Upper lobe of left lung (tissue), 6 donors: ENCODE data around the gene TPRG1. TPM values are rescaled to one million over a fixed set of nuclear protein-coding genes. Genes with fewer than 3 reads are reported as not detected.
A peak's percentile ranks its signal among the peaks of the same experiment; 100 is the strongest.

Experiments used
- ATAC-seq, 2 donors: fragments of 200-7000 bp; cut with Tn5 transposase; one replicate each; pipeline ENCODE4 v1.9.1; 2022; ENCODE audit warnings: mild to moderate bottlenecking in 2 of 2, moderate library complexity in 2 of 2; ENCODE audit not compliant: low FRiP score in 2 of 2
- DNase-seq, 2 donors: peaks; one replicate each; pipeline ENCODE4 v3.0.0-alpha.2; 2019 to 2020
- H3K27ac ChIP-seq, 4 donors: fragments of 200-600 bp; sonication (generic); one replicate each; pipeline ENCODE4 v1.5.1; 2016 to 2019
- H3K27me3 ChIP-seq, 4 donors: fragments of 200-600 bp; sonication (generic); one replicate each; pipeline ENCODE4 v1.5.1; 2017 to 2019
- H3K36me3 ChIP-seq, 4 donors: fragments of 200-600 bp; sonication (generic); one replicate each; pipeline ENCODE4 v1.5.1; 2016 to 2019
- H3K4me1 ChIP-seq, 4 donors: fragments of 200-600 bp; sonication (generic); one replicate each; pipeline ENCODE4 v1.5.1; 2018 to 2019
- H3K4me3 ChIP-seq, 4 donors: fragments of 200-600 bp; sonication (generic); one replicate each; pipeline ENCODE4 v1.5.1; 2017 to 2019; ENCODE audit warnings: mild to moderate bottlenecking in 2 of 4, moderate library complexity in 1 of 4
- H3K9me3 ChIP-seq, 4 donors: fragments of 200-600 bp; sonication (generic); one replicate each; pipeline ENCODE4 v1.5.1; 2018 to 2019
- EP300 ChIP-seq, 4 donors: sonication (generic); formaldehyde crosslinking; IDR thresholded peaks; one replicate each; pipeline ENCODE4 v1.5.1; 2017; ENCODE audit warnings: antibody characterized with exemption in 4 of 4, control low read depth in 2 of 4
- POLR2A ChIP-seq, 4 donors: fragments of 450-650 bp; IDR thresholded peaks; one replicate each; pipeline ENCODE4 v1.5.1; 2016 to 2017; ENCODE audit warnings: antibody characterized with exemption in 4 of 4, mild to moderate bottlenecking in 2 of 4
- POLR2AphosphoS5 ChIP-seq, 2 donors: sonication (generic); formaldehyde crosslinking; IDR thresholded peaks; one replicate each; pipeline ENCODE4 v1.5.1; 2017; ENCODE audit warnings: antibody characterized with exemption in 2 of 2
- WGBS, 2 donors: methylation state at CpG; one replicate each; pipeline ENCODE4 v1.1.5; 2017 to 2018; 5-methylcytosine and 5-hydroxymethylcytosine counted together
- total RNA-seq, 6 donors: library from RNA; depleted of rRNA in 4 of 6; stranded (reverse); fragments of >200 nt in 4 of 6; gene quantifications; one replicate each; pipeline versions ENCODE4 v1.1.0 to v1.2.1, GENCODE V29; 2016 to 2021
- TF ChIP-seq, protein P1 (sequence below), 6 experiments: fragments of 450-650 bp in 4 of 6; fragments of 200-600 bp in 2 of 6; sonication (generic) in 2 of 6; IDR thresholded peaks; one replicate each; pipeline ENCODE4 v1.5.1; 2016 to 2019; ENCODE audit warnings: antibody characterized with exemption in 6 of 6
- donor health status: DM: no; HTN: no; CAD: no; lungs with moderate emphysema.
- donor health status: DM: no; HTN: yes; CAD: no; lungs with severe emphysema.

The TPRG1 gene
- total RNA-seq, 6 donors from 2014 or later: 12.8 to 76.5 (median 25.9) TPM

DNA sequence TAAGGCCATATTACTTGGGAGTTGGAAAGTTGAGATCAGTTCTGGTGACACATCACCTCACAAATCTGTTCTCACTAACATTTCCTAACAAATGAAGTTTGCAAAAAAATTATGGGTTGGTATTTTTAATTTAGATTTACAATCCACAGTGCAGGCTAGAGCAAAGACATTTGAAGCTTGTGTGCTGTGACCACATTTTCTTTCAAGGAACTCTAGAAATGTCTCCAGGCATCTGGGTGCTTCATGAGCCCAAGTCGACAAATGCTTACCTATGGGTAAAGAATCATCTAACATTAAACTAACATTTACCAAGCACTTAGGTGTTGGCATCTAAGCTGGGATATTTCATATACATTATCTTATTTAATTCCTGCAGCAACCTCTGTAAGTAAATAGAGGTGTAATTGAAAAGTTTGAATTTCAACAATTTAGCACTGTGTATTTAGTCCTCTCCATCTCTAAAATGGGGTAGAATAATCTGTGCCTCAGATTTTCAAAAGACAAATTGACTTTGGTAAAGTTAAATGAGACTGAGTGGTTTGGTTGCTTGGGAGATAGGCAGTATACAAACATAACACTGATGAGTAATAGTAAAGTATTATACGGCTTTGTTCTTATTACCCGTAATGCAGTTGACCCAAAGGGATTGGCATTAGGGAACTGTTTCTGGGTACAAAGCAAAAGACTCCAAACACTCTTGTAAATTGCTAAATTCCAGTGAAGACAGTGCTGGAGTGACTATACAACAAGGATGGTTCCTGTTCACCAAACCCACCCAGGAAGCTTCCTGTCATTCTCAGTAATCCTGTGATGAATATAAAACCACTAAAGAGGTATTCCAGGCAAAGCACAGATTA is 162.5 kb downstream of the TPRG1 start:
- peak in 1 of 2 donors; percentile 31 for ATAC-seq
- Histone ChIP-seq H3K9me3 (no peaks in the 10 kb centered on the region), H3K27ac (no peak overlapping the region), H3K27me3 (no peaks in the 10 kb centered on the region), H3K4me1 (no peaks in the 10 kb centered on the region), H3K4me3 (no peak overlapping the region), H3K36me3 (no peaks in the 10 kb centered on the region)
- DNase-seq: no peak
- WGBS, 2 donors: 68 to 76% methylated on average over 3 of the region's 3 CpGs
- TF ChIP-seq EP300 (IDR thresholded peaks at IDR 0.05): no peak
- TF ChIP-seq, protein P1, sequence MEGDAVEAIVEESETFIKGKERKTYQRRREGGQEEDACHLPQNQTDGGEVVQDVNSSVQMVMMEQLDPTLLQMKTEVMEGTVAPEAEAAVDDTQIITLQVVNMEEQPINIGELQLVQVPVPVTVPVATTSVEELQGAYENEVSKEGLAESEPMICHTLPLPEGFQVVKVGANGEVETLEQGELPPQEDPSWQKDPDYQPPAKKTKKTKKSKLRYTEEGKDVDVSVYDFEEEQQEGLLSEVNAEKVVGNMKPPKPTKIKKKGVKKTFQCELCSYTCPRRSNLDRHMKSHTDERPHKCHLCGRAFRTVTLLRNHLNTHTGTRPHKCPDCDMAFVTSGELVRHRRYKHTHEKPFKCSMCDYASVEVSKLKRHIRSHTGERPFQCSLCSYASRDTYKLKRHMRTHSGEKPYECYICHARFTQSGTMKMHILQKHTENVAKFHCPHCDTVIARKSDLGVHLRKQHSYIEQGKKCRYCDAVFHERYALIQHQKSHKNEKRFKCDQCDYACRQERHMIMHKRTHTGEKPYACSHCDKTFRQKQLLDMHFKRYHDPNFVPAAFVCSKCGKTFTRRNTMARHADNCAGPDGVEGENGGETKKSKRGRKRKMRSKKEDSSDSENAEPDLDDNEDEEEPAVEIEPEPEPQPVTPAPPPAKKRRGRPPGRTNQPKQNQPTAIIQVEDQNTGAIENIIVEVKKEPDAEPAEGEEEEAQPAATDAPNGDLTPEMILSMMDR (IDR thresholded peaks at IDR 0.05): no peak
- no peak for TF ChIP-seq POLR2AphosphoS5 (IDR thresholded peaks at IDR 0.05)
- no peak for TF ChIP-seq POLR2A (IDR thresholded peaks at IDR 0.05)

DNA sequence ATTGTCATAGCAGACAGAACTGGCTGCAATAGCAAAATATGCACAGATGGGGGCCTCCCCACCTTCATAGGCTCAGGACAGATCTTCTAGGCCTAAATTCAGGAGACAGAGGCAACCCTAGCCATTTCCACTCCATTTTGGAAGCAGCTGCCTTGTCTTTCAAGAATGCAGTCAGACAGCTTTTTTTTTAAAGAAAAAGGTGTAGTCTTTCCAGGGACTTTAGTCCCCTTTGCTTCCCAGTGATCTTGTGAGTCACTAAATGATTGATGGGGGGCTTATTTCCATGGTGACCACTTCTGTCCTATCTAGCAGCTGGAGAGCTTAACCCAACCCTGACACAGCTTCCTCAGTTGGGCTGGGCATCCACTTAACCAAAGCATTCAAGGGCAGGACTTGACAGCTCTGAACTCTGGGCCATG is 165.9 kb downstream of the TPRG1 start:
- no peak for DNase-seq
- no peaks in the 10 kb centered on the region for H3K27me3 ChIP-seq
- H3K4me3 ChIP-seq: no peak overlapping the region
- no peaks in the 10 kb centered on the region for H3K36me3 ChIP-seq
- no peaks in the 10 kb centered on the region for H3K4me1 ChIP-seq
- H3K27ac ChIP-seq: no peak overlapping the region
- H3K9me3 ChIP-seq: no peaks in the 10 kb centered on the region
- TF ChIP-seq, protein P1 (IDR thresholded peaks at IDR 0.05): no peak
- TF ChIP-seq POLR2AphosphoS5 (IDR thresholded peaks at IDR 0.05) (no peak), POLR2A (IDR thresholded peaks at IDR 0.05) (no peak), EP300 (IDR thresholded peaks at IDR 0.05) (no peak)
- no peak for ATAC-seq

GRCh38 chr3:189338366-189338765 is 166.6 kb downstream of the TPRG1 start:
- no peak for ATAC-seq
- no peaks in the 10 kb centered on the region for H3K4me1 ChIP-seq
- no peak overlapping the region for H3K27ac ChIP-seq
- no peaks in the 10 kb centered on the region for H3K9me3 ChIP-seq
- TF ChIP-seq POLR2A (IDR thresholded peaks at IDR 0.05): no peak
- TF ChIP-seq, protein P1 (IDR thresholded peaks at IDR 0.05): no peak
- no peak for TF ChIP-seq POLR2AphosphoS5 (IDR thresholded peaks at IDR 0.05)
- no peak for TF ChIP-seq EP300 (IDR thresholded peaks at IDR 0.05)
- no peaks in the 10 kb centered on the region for H3K36me3 ChIP-seq
- DNase-seq: no peak
- H3K4me3 ChIP-seq: no peak overlapping the region
- WGBS, 2 donors: 79 to 96% methylated on average over 4 of the region's 4 CpGs
- H3K27me3 ChIP-seq: no peaks in the 10 kb centered on the region

GRCh38 chr3:189339996-189340395 is 168.2 kb downstream of the TPRG1 start:
- Histone ChIP-seq H3K27ac (no peak overlapping the region), H3K4me1 (no peaks in the 10 kb centered on the region), H3K9me3 (no peaks in the 10 kb centered on the region), H3K36me3 (no peaks in the 10 kb centered on the region), H3K27me3 (no peaks in the 10 kb centered on the region), H3K4me3 (no peak overlapping the region)
- TF ChIP-seq POLR2AphosphoS5 (IDR thresholded peaks at IDR 0.05) (no peak), EP300 (IDR thresholded peaks at IDR 0.05) (no peak), POLR2A (IDR thresholded peaks at IDR 0.05) (no peak)
- TF ChIP-seq, protein P1 (IDR thresholded peaks at IDR 0.05): no peak
- DNase-seq: no peak
- no peak for ATAC-seq
- 93 to 95% methylated on average over 5 of the region's 5 CpGs for WGBS, 2 donors
